Activated T-cell treated with anti-CD3 and anti-CD28 coated beads for 4 hours (primary cell): Measurements from ENCODE around the gene NDUFS2.

ENCODE experiments used
- DNase-seq: peaks from one replicate; pipeline ENCODE4 v3.0.0-alpha.2; 2020

Gene NDUFS2

DNA sequence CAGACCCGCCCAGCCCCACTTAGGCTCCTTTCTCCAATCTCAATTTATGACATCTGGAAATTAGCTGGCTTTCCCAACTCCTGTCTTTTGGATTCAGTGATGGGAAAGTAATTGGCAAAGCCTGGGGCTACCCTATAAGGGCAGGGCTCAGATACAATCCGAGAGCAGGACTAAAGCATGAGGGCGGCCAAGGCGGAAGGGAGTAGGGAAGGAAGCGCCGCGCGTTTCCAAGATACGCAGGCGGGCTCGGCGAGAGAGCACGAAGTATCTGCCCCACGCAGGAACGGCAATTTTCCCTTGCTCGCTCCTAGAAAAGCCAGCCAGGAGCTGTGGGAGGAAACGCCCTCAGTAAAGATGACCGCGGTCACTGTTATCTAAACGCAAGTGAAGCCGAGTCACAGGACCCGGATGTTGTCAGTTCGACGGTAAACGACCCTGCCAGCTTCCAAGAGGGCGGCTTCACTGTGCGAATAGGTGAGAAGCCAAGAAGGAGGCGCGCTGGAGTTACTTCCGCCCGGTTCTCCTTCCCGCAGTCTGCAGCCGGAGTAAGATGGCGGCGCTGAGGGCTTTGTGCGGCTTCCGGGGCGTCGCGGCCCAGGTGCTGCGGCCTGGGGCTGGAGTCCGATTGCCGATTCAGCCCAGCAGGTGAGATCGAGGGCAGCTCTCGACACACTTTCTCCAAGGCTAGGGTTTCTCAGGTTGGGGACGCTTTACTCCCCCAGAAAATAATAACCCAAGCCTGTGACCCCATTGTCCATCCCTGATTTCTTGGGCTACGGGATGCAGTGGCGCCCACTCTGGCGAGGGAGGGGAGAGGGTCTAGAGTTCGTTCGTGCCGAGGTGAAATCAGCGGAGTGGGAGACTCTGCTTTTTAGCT lies at the start of gene NDUFS2:
TSS of gene NDUFS2 (plus strand) at position 532 of the 877 bp plus-strand sequence. CDS start at position 551, 19 bp downstream.
- peak; percentile 91 for DNase-seq

DNA sequence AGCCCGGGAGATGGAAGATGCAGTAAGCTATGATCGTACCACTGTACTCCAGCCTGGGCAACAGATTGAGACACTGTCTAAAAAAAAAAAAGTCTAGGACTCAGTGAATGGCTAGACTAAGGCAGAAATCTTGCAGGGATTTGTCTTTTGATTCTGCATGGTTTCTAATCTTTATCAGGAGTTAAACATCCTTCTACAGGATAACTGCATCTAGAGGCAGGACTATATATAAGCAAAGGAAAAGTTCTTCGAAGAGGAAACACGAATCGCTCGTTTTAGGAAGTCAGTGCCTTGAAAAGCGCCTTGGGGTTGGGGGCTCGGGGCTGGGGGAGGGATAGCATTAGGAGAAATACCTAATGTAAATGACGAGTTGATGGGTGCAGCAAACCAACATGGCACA lies 49.0 kb upstream of the NDUFS2 start:
- no peak for DNase-seq

DNA sequence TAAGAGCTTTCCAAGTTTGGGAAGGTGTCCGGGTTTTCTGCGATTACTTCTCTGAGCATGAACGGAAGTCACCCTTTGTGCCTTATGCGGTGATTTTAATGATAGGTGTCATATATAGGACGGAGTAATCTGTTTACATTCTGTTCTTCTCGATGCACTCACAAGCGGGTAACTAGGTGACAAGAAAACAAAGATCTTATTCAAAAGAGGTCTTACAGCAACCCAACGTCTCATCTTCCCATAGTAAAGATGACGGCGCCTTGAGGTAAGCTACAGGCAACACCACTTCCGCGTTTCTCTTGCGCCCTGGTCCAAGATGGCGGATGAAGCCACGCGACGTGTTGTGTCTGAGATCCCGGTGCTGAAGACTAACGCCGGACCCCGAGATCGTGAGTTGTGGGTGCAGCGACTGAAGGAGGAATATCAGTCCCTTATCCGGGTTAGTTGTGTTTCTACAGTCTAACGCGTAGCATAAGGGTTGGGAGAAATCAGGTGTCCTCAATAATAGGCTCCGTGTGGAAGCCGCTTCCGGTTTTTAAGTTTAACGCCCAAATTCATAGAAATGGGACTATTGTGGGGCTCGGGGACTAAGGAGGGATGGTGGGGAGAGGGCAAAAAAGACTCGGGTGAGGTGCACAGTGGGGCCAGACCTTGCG lies 48.4 kb upstream of the NDUFS2 start, which contains the start of gene UFC1:
TSS of gene UFC1 (plus strand) at position 297 of the 656 bp plus-strand sequence. CDS start at position 317, 20 bp downstream.
- DNase-seq, result peak; percentile 69

DNA sequence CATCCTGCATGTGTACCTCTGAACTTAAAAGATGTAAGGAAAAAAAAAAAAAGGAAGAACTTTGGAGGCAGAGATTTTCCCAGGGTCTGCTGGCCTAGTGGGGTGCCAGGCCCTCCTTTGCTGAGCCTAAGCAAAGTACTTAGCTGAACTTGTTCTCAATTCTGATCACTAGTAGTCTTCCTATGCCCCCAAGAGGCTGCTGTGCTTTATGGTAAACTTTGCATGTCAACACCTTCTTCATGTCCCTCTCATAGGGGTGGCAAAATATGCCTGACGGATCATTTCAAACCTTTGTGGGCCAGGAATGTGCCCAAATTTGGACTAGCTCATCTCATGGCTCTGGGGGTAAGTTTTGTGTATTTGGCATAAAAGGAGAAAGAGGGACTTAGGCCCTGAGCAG lies 44.3 kb upstream of the NDUFS2 start:
- no peak for DNase-seq

DNA sequence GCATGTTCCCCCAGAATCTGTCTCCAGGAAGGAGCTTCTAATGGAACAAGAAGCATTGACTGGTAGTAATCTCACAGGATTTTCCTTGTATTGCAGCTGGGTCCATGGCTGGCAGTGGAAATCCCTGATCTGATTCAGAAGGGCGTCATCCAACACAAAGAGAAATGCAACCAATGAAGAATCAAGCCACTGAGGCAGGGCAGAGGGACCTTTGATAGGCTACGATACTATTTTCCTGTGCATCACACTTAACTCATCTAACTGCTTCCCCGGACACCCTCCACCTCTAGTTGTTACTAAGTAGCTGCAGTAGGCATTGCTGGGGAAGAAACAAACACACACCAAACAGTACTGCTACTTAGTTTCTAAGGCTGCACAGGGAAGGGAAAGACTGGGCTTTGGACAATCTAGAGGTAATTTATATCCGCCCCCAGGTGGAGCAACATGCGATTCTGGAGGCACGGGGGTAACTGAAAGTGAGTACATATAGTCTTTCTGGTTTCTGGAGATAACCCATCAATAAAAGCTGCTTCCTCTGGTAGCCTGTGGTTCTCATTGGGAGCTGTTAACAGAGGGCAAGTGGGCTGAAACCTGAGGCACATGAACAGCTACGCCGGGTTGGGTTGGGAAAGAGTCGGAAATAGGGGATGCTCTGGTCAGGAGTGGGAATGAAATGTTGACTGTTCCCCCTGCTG lies 43.7 kb upstream of the NDUFS2 start:
- no peak for DNase-seq

DNA sequence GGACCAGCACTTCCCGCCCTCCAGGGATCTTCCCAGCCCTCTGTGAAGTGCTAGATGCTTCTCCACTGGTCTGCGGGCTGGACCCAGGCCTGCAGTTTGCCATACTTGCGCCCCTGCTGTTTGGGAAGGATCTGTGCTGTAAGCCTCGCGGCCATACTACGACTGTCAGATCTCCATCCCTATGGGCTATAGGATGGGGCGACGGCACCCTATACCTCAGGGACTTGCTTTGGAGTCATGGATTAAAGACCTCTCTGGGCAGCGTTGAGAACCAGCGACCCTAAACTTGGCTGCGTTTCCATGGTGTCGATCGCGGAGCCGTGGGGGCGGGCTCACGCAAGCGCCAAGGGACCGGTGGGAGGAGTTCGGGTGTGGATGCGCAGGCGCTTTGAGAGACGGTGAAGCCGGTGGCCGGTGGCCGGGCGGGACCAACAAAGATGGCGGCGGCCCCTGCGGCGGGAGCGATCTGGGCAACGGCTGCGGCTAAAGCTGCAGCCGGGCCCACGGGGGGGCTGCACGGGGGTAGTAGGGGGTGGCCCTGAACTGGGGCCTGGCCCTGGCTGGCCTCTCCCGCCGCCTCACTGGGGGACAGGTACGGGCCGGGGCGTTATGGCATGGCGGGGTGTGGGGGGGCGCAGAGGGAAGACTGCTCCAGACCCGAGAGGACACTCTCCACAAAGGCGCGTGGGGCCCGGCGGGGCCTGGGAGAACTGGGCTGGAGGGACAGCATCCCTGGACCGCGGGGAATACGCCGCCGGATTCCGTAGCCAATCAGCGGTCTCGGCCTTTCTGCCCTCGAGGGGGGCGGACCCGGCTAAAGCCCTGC lies 42.9 kb upstream of the NDUFS2 start, which contains the start of gene USP21:
TSS of gene USP21 (plus strand) at position 414 of the 826 bp plus-strand sequence. CDS start 1,141 bp downstream, outside the sequence.
- DNase-seq, result peak; percentile 89

DNA sequence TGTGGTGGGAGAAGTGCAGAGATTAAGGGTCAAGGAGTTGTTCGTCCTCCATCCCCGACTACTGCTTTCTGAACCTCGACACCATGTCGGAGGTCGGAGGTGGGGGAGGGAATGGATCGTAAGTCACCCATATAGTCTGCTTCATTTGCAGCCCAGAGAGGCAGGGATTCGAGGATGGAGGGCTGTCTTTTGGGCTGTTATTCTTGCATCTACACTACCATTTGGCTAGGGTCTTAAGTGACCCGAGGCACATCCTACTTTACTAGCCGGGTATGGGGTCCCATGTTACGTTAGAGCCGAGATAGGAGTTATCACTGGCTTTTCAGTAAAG lies 42.3 kb upstream of the NDUFS2 start:
- no peak for DNase-seq

DNA sequence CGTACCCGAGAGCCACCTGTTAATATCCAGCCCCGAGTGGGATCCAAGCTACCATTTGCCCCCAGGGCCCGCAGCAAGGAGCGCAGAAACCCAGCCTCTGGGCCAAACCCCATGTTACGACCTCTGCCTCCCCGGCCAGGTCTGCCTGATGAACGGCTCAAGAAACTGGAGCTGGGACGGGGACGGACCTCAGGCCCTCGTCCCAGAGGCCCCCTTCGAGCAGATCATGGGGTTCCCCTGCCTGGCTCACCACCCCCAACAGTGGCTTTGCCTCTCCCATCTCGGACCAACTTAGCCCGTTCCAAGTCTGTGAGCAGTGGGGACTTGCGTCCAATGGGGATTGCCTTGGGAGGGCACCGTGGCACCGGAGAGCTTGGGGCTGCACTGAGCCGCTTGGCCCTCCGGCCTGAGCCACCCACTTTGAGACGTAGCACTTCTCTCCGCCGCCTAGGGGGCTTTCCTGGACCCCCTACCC lies 41.5 kb upstream of the NDUFS2 start:
- no peak for DNase-seq

DNA sequence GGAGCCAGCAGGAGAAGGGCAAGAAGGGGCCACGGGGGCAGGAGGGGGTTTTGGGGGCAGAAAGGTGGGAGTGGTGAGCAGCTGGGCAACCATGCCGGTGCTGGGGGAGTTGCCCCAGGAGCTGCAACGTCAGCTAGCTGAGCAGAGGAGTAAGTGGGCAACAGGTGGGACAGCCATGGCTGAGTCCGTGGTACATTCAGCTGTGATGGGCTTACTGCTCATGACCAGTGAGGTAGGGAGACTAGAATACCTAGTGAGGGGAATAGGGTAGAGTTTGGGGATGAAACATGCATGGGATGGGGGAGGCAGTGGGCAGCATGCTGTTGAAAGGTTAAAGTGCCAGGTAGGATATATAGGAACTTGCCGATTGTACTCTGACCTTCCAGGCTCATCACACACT lies 40.5 kb upstream of the NDUFS2 start:
- DNase-seq, result no peak

DNA sequence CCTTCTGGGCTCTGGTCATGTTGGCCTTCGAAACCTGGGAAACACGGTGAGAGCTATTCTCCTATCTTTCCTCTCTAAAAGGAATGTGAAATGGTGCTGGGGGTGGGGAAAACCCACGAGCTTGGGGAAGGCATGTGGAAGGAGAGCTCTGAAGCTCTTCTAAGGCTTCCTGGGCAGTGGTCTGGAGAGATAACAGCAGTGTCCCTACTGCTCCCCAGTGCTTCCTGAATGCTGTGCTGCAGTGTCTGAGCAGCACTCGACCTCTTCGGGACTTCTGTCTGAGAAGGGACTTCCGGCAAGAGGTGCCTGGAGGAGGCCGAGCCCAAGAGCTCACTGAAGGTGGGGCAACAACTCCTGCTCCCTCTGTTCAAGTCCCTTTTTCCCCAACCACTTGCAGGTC lies 40.1 kb upstream of the NDUFS2 start:
- no peak for DNase-seq

DNA sequence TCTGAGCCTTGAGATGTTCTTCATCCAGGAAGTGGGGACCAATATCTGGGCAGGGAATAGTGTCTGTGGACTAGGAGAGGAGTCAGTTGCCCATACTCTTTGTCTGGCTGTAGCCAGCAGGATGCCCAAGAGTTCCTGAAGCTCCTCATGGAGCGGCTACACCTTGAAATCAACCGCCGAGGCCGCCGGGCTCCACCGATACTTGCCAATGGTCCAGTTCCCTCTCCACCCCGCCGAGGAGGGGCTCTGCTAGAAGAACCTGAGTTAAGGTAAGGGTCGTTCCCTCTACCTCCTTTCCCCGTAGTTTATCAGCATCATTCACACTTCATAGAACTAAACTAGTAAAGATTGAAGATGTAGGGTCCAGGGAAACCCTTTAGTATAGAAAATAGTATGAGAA lies 39.4 kb upstream of the NDUFS2 start:
- DNase-seq, result no peak

DNA sequence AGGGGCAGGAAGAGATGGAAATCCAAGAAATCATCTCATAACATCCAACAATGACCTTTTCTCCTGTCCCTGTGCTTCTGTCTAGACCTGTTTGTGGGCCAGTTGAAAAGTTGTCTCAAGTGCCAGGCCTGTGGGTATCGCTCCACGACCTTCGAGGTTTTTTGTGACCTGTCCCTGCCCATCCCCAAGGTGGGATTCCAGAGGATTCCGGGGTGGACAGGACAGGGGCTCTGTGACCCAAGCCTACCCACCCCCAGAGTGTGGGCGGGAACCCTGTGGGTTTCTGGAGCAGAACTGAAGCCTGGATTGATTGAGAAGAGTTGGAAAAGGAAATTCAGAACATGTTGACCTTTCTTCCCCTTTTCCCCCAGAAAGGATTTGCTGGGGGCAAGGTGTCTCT lies 38.4 kb upstream of the NDUFS2 start:
- DNase-seq, result no peak

DNA sequence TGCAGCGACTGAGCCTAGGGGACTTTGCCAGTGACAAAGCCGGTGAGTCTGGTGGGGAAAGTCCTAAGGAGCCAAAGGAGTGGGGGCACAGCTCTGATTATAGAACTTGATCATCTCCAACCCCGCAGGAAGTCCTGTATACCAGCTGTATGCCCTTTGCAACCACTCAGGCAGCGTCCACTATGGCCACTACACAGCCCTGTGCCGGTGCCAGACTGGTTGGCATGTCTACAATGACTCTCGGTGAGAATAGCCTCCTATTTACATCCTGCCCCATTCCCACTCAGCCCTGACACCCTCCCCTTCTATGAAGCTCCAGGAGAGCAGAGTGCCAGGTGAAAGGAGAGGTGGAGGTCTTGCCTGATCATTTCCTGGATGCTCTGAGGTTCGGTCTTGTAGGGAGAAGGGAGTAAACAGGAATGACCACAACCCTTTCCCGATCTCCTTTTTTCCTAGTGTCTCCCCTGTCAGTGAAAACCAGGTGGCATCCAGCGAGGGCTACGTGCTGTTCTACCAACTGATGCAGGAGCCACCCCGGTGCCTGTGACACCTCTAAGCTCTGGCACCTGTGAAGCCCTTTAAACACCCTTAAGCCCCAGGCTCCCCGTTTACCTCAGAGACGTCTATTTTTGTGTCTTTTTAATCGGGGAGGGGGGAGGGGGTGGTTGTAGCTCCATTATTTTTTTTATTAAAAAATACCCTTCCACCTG lies 37.1 kb upstream of the NDUFS2 start:
- DNase-seq, result no peak

DNA sequence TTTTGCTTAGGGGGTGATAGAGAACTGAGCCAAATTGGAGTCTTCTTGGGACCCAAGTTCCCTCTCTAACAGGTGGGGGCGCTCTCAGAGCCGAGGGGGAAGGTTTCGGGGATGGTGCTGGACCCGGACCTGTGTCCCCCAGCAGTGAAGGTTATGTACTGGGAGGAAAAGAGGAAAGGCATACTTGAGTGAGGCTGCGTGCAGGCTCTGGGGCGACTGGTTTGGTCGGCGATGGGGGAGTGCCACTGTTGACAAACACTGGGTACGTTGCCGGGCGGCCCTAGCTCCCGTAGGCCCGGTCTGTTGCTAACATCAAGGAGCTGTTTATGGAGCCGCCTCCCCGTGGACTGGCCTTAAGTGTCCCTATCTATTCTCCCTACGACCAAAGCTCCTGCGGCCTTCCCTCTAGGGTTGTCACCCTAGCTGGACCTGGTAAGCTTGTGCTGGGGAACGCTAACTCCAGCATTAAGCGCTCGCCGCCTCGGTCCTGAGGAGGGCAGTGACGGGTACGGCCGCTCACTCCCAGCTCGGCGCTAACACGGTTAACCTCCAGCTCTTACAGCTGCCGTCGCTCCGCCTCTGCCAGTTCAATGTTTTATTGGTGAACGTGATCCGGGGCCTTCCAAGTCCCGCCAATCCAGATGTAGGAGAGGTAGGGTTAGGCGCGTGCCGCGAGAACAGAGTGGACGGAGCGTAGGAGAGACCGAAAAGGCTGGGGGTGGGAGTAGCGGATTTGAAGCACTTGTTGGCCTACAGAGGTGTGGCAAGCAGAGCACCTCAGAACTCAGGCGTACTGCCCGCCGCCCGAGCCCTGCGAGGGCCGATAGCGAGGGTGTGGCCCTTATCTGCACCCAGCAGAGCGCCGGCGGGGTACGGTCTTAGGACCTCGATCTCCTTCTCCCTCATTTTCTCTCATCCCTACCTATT lies 36.2 kb upstream of the NDUFS2 start, which contains the start of gene PPOX:
TSS of gene PPOX (plus strand) at position 685 of the 927 bp plus-strand sequence. CDS start 422 bp downstream, outside the sequence.
- peak; percentile 81 for DNase-seq

DNA sequence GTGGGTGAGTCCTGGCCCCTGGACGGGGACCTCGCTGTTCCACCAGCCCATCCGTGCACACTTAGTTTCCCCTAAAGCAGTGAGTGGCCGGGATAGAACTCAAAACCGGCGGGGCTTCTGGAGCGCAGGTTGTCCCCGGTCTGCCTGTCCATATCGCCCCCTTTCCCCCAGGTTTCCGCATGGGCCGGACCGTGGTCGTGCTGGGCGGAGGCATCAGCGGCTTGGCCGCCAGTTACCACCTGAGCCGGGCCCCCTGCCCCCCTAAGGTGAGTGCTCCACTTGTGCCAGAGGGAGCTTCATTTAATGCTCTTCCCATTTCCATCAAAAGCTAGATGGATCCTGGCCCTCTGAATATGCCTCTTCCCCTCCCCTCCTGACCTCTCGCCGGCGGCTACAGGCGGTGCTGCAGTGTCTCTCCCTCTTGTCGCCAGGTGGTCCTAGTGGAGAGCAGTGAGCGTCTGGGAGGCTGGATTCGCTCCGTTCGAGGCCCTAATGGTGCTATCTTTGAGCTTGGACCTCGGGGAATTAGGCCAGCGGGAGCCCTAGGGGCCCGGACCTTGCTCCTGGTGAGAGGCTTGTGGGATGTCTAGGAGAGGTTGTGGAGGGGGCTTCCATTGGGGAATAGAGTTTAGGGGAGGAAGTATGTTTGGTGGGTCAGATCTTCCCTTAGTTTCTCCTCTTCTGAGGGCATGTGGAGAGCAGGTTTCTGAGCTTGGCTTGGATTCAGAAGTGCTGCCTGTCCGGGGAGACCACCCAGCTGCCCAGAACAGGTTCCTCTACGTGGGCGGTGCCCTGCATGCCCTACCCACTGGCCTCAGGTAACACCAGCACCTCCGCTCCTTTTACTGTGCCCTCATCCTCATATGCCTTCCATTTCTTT lies 35.3 kb upstream of the NDUFS2 start:
- no peak for DNase-seq

DNA sequence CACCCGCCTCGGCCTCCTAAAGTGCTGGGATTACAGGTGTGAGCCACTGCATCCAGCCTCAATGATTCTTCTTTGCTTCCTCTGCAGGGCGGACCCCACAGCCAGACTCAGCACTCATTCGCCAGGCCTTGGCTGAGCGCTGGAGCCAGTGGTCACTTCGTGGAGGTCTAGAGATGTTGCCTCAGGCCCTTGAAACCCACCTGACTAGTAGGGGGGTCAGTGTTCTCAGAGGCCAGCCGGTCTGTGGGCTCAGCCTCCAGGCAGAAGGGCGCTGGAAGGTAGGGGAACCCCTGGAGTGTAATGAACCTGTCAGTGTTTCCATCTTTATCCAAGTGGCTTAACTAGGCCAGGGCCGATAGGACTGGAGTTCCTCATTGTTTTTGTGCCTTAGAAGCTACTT lies 33.3 kb upstream of the NDUFS2 start:
- DNase-seq, result no peak

DNA sequence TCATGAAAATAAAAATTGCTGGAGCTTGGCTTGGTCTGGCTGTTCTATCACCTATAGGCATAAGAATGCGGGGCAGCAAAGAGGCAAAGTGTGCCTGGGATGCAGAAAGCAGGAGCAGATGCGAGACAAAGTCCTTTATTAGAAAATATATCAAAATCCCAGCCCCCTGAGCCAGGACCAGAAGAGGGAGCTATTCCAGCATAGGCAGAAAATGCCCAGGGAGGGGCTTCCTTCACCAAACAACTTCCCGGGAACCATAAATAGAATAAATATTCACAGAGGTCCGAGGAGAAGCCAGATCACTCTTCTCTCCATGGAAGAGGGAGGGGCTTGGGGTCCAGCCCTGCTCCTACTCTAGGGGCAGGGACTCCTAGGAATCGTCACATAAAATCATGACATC lies 31.0 kb upstream of the NDUFS2 start:
- no peak for DNase-seq

DNA sequence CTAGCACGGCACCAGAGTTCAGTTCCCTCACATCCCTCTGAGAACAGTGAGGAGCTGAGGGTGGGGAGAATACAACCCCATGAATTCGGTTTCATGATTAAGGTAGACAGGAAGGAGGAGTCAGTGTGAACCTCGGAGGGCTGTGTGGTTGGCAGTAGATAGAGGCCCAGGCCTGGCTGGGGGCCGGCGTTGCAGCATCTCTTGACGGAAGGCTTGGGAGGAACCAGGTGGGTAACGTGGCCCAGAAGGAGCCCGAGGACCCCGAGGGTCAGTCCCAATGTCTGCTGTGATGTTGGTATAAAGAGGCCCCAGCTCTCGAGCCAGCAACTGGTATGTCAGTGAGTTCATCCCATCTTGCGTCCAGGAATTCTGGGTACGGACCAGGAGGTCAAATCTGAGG lies 30.5 kb upstream of the NDUFS2 start:
- no peak for DNase-seq

DNA sequence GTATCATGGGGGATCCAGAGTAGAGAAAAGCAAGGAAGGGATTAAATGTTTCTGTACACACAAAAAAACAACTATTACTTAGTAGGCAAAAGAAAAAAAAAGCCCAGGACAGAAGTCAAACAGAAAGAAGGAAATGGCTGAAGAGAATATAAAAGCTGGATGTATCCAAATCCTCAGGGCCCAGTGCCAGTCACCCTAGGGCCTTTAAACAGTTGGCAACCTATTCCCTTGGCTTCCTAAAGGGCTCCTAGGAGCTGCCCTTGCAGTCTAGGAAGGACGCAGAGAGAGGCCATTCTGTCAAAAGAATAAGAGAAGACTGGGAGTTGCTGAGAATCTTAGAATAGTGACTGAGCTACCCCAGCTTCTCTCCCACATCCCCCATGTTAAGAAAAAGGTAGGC lies 29.8 kb upstream of the NDUFS2 start:
- no peak for DNase-seq
